ENCODE results near the gene COX17. TPM values are rescaled to one million over a fixed set of nuclear protein-coding genes. Genes with fewer than 3 reads are reported as not detected.

The COX17 gene
- total and polyA plus RNA-seq, 9 of the 15 experiments (the other 6 are each of a cell fraction or from before 2014, with no cell fraction given), result 29.1 to 167 (median 60.6) TPM

DNA sequence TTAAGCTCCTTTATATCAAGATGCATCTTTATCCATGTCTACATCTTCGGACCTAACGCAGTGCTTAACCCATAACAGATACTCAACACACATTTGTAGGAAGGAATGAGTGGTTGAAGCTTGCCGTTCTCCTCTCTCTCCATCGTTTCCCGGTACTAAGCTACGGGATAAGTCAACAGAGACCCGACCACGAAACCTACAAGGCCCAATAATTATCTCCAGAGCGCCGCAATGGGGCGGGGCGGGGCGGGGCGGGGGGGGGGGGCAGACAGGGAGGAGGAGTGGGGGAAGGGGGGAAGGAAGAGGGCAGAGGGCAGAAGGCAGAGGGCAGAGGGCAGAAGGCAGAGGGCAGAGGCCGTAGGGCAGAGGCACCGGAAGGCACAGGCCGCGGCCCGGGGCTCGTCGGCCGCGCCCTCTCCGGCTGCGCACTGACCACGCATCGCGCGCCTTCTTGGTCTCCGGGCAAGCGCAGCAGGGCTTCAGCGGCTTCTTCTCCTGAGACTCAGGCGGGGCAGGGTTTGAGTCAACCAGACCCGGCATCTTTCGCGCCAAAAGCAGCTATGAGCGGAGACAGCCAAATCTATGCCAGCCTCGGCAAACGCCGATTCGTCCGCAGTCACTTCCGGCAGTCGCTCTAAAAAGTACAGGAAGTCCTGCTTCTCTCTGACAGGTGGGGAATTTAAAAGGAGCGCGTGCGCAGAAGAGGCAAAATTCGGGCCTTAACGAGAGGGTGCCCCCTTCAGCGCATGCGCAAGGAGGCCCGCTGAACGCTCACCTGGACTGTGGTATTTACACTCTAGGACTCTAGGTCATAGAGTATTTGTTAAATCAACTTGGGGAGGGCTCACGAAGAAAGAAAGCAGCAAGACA is at the start of gene COX17 (continued):
- no peak for TF ChIP-seq WHSC1 (IDR thresholded peaks at IDR 0.05; ENCODE audit: low read length)
- TF ChIP-seq PHF20 (IDR thresholded peaks at IDR 0.05; ENCODE audit: partially characterized antibody), result peak; percentile 97
- TF ChIP-seq ZNF197 (CRISPR knock-in tag; IDR thresholded peaks at IDR 0.05; ENCODE audit: low read depth), result no peak
- TF ChIP-seq NR4A1 (CRISPR knock-in tag; IDR thresholded peaks at IDR 0.05), result peak; percentile 69; the same call in 1 of the 2 replicates
- no peak for TF ChIP-seq NR4A1 (tag; IDR thresholded peaks at IDR 0.05)
- TF ChIP-seq TCF3 (CRISPR knock-in tag; IDR thresholded peaks at IDR 0.05), result 0 out of 2 replicates have a peak, but pooled peaks have one; percentile 12
- TF ChIP-seq SP2 (IDR thresholded peaks at IDR 0.05; ENCODE audit: extremely low read depth, low read depth, low read length, poor library complexity, severe bottlenecking), result no peak
- TF ChIP-seq, protein P1, sequence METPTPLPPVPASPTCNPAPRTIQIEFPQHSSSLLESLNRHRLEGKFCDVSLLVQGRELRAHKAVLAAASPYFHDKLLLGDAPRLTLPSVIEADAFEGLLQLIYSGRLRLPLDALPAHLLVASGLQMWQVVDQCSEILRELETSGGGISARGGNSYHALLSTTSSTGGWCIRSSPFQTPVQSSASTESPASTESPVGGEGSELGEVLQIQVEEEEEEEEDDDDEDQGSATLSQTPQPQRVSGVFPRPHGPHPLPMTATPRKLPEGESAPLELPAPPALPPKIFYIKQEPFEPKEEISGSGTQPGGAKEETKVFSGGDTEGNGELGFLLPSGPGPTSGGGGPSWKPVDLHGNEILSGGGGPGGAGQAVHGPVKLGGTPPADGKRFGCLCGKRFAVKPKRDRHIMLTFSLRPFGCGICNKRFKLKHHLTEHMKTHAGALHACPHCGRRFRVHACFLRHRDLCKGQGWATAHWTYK (CRISPR knock-in tag; IDR thresholded peaks at IDR 0.05), result no peak
- TF ChIP-seq DIDO1 (tag; IDR thresholded peaks at IDR 0.05; ENCODE audit: low read depth), result 0 out of 2 replicates have a peak, but pooled peaks have one; percentile 52
- TF ChIP-seq ZBTB7A (IDR thresholded peaks at IDR 0.05; ENCODE audit: borderline replicate concordance, control insufficient read depth, low read depth, low read length), result no peak
- TF ChIP-seq, protein P2, sequence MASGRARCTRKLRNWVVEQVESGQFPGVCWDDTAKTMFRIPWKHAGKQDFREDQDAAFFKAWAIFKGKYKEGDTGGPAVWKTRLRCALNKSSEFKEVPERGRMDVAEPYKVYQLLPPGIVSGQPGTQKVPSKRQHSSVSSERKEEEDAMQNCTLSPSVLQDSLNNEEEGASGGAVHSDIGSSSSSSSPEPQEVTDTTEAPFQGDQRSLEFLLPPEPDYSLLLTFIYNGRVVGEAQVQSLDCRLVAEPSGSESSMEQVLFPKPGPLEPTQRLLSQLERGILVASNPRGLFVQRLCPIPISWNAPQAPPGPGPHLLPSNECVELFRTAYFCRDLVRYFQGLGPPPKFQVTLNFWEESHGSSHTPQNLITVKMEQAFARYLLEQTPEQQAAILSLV (tag; IDR thresholded peaks at IDR 0.05), result no peak
- TF ChIP-seq, protein P3, sequence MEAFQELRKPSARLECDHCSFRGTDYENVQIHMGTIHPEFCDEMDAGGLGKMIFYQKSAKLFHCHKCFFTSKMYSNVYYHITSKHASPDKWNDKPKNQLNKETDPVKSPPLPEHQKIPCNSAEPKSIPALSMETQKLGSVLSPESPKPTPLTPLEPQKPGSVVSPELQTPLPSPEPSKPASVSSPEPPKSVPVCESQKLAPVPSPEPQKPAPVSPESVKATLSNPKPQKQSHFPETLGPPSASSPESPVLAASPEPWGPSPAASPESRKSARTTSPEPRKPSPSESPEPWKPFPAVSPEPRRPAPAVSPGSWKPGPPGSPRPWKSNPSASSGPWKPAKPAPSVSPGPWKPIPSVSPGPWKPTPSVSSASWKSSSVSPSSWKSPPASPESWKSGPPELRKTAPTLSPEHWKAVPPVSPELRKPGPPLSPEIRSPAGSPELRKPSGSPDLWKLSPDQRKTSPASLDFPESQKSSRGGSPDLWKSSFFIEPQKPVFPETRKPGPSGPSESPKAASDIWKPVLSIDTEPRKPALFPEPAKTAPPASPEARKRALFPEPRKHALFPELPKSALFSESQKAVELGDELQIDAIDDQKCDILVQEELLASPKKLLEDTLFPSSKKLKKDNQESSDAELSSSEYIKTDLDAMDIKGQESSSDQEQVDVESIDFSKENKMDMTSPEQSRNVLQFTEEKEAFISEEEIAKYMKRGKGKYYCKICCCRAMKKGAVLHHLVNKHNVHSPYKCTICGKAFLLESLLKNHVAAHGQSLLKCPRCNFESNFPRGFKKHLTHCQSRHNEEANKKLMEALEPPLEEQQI (IDR thresholded peaks at IDR 0.05), result no peak
- no peak for TF ChIP-seq ETS2 (tag; IDR thresholded peaks at IDR 0.05; ENCODE audit: borderline replicate concordance, poor library complexity, severe bottlenecking)
